ENCODE results near the gene IL7R. TPM values are rescaled to one million over a fixed set of nuclear protein-coding genes. Genes with fewer than 3 reads are reported as not detected.
A peak's percentile ranks its signal among the peaks of the same experiment; 100 is the strongest.

The IL7R gene
- polyA plus RNA-seq, 1 experiment: 43.7 TPM

DNA sequence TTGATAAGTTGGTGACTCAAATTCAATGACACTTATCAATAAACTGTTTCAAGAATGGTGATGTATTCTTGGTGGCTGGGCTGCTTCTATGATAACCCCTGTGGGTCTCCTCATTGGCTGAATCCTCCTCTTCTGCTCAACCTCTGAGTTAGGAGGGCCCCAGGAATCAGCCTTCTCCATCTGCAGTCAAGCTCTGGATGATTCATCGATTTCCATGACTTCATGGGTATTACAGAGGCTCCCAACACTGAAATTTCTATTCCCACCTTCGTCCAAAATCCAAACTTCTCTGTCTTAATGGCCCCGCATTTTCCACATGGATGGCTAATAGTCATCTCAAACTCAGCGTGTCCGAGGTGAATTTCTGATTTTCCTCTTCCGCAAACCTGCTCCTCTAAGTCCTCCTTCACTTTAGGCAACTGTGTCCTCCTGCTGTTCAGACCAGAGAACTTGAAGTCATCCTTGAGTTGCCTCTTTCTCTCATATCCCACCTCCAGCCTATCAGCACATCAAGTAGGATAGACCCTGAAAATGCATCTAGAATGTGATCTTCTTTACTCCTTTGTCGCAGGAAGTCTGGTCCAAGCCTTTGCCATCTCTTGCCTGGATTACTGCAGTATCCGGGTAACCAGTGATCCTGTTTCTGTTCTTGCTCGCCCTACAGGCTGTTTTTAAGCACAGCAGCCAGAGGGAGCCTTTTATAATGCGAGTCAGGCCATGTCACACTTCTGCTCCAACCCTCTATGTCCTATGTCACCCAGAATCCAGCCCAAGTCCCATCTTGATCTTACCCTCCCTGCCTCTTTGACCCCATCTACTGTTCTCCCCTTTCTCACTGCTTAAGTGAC, 41.4 kb upstream of the IL7R start:
- TF ChIP-seq, protein P1, sequence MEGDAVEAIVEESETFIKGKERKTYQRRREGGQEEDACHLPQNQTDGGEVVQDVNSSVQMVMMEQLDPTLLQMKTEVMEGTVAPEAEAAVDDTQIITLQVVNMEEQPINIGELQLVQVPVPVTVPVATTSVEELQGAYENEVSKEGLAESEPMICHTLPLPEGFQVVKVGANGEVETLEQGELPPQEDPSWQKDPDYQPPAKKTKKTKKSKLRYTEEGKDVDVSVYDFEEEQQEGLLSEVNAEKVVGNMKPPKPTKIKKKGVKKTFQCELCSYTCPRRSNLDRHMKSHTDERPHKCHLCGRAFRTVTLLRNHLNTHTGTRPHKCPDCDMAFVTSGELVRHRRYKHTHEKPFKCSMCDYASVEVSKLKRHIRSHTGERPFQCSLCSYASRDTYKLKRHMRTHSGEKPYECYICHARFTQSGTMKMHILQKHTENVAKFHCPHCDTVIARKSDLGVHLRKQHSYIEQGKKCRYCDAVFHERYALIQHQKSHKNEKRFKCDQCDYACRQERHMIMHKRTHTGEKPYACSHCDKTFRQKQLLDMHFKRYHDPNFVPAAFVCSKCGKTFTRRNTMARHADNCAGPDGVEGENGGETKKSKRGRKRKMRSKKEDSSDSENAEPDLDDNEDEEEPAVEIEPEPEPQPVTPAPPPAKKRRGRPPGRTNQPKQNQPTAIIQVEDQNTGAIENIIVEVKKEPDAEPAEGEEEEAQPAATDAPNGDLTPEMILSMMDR (IDR thresholded peaks at IDR 0.05; ENCODE audit: low read depth, low read length): peak; percentile 60
- Histone ChIP-seq H3K27me3 (ENCODE audit: control insufficient read depth, insufficient read depth, low read length) (no peaks in the 10 kb centered on the region), H3K27ac (ENCODE audit: low read depth, low read length) (no peak overlapping the region), H3K4me3 (ENCODE audit: low read depth, low read length) (no peak overlapping the region), H3K9me3 (ENCODE audit: control insufficient read depth, insufficient read depth, low read length) (no peaks in the 10 kb centered on the region)
- ChIA-PET CTCF (no interaction called here), POLR2A (no interaction called here)
- no peak for DNase-seq (ENCODE audit: low read depth, low spot score)

DNA sequence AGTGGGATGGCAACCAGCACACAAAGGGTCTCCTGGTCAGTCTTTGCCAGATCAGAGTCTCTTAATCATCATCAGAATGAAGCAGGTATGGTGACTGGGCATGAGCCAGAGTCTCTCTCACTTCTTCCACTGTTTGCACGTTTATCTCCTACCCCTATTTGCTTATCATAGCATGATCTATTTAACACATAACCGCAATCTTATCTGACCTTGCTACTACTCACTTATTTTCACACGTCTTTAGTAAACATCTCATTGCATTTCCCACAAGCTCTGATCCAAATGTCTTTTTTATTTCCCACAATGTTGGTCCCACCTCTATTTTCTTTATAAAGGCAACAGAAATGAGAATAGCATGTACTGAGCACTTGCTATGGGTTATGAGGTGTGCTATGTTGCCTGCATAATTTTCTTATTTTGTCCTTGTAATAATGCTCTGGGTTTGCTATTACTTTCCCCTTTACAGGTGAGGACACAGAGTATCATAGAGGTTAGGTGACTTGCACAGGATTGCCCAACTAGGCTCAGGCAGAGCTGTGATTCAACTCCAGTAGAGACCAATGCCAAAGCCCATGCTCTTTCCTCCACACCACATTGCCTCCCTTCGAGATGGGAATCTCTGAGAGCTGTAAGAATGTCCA, 39.7 kb upstream of the IL7R start:
- Histone ChIP-seq H3K4me3 (ENCODE audit: low read depth, low read length) (no peak overlapping the region), H3K27ac (ENCODE audit: low read depth, low read length) (no peak overlapping the region), H3K9me3 (ENCODE audit: control insufficient read depth, insufficient read depth, low read length) (no peaks in the 10 kb centered on the region), H3K27me3 (ENCODE audit: control insufficient read depth, insufficient read depth, low read length) (no peaks in the 10 kb centered on the region)
- DNase-seq (ENCODE audit: low read depth, low spot score): no peak
- POLR2A ChIA-PET: no interaction called here
- CTCF ChIA-PET: interaction anchor here (1.1 kb wide), 1 partner anchor 199 kb away, joined by 3 read pairs; the partner anchor contains the start of gene SPEF2
- TF ChIP-seq, protein P1 (IDR thresholded peaks at IDR 0.05; ENCODE audit: low read depth, low read length): no peak

DNA sequence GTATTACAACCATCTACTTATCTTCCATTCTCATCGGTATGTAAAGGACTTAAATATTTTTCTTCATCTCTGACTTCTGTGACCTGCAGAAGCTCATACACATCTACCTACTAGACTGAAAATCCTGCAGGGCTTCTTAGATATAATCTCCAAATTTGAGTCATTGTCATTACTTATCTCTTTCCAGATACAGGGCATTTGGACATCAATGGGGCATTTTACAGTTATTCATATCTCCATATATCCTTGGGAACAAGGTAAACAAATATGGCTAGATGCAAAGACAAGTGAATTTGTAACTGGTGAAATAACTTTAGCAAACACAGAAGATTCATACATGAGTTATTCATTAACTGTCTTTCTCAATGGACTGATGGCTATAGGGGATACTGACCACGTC, 37.7 kb upstream of the IL7R start:
- CTCF ChIA-PET: no interaction called here
- no peak overlapping the region for H3K4me3 ChIP-seq (ENCODE audit: low read depth, low read length)
- POLR2A ChIA-PET: no interaction called here
- TF ChIP-seq, protein P1 (IDR thresholded peaks at IDR 0.05; ENCODE audit: low read depth, low read length): no peak
- H3K27ac ChIP-seq (ENCODE audit: low read depth, low read length): no peak overlapping the region
- no peak for DNase-seq (ENCODE audit: low read depth, low spot score)
- no peaks in the 10 kb centered on the region for H3K27me3 ChIP-seq (ENCODE audit: control insufficient read depth, insufficient read depth, low read length)
- H3K9me3 ChIP-seq (ENCODE audit: control insufficient read depth, insufficient read depth, low read length): no peaks in the 10 kb centered on the region

DNA sequence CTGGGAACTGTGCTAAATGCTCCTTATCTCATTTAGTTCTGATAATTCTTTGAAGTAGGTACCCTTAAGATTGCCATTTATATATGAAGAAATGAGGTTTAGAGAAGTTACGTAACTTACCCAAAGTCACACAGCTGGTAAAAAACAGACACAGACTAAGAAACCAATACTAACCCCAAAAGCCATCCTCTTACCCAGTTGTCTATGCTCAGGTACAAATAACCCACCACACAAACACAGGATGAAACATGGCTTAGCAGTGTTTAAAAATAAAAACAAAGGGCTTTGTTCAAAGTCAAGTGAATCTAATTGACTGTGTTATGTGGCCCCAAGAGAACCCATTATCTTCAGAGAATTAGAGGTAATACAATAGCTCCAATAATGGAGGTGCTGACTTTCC, 37.0 kb upstream of the IL7R start:
- no peak for DNase-seq (ENCODE audit: low read depth, low spot score)
- Histone ChIP-seq H3K9me3 (ENCODE audit: control insufficient read depth, insufficient read depth, low read length) (no peaks in the 10 kb centered on the region), H3K27ac (ENCODE audit: low read depth, low read length) (no peak overlapping the region), H3K27me3 (ENCODE audit: control insufficient read depth, insufficient read depth, low read length) (no peaks in the 10 kb centered on the region), H3K4me3 (ENCODE audit: low read depth, low read length) (no peak overlapping the region)
- TF ChIP-seq, protein P1 (IDR thresholded peaks at IDR 0.05; ENCODE audit: low read depth, low read length): no peak
- POLR2A ChIA-PET: no interaction called here
- CTCF ChIA-PET: no interaction called here

DNA sequence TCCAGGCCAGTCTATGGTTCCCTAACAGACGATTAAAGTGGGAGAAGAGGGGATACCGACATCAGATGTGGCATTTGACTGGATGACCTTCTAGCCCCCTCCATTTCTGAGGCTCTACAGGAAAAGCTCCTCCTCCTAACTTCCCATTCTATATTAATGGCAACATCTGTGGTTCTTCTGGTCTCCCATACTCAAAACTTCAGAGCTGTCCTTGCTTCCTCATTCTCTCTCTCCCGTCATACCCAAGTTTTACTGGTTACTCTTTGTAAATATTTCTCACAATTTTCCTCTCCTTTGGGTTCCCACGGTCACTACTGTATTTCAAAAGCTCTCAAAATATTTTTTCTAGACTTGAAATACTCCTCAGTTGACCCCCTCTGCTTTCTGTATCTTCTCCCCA, 36.0 kb upstream of the IL7R start:
- Histone ChIP-seq H3K4me3 (ENCODE audit: low read depth, low read length) (no peak overlapping the region), H3K27ac (ENCODE audit: low read depth, low read length) (no peak overlapping the region), H3K9me3 (ENCODE audit: control insufficient read depth, insufficient read depth, low read length) (no peaks in the 10 kb centered on the region), H3K27me3 (ENCODE audit: control insufficient read depth, insufficient read depth, low read length) (no peaks in the 10 kb centered on the region)
- ChIA-PET POLR2A (no interaction called here), CTCF (interaction anchor here (1.9 kb wide), 1 partner anchor 104 kb away, joined by 6 read pairs; no protein-coding TSS in a partner anchor)
- TF ChIP-seq, protein P1 (IDR thresholded peaks at IDR 0.05; ENCODE audit: low read depth, low read length): no peak
- no peak for DNase-seq (ENCODE audit: low read depth, low spot score)
